HG02885 (cell line): ENCODE results near the gene CYLD.

Experiments used
- ATAC-seq: cut with Tn5 transposase; IDR thresholded peaks from one replicate; pipeline ENCODE4 v1.9.1; 2021; ENCODE audit warnings: mild to moderate bottlenecking; ENCODE audit not compliant: unreplicated experiment, poor library complexity

Gene CYLD

GRCh38 chr16:50812876-50813466, 71.1 kb downstream of the CYLD start:
- no peak for ATAC-seq

GRCh38 chr16:50814052-50814451, 72.2 kb downstream of the CYLD start:
- ATAC-seq: no peak

GRCh38 chr16:50814541-50814940, 72.7 kb downstream of the CYLD start:
- no peak for ATAC-seq

- no peak for ATAC-seq
Observed at GRCh38 chr16:50815382-50815781, 73.5 kb downstream of the CYLD start.

- no peak for ATAC-seq
Observed at GRCh38 chr16:50816901-50817555, 75.1 kb downstream of the CYLD start.

- ATAC-seq: no peak
Observed at GRCh38 chr16:50818380-50818779, 76.5 kb downstream of the CYLD start.

GRCh38 chr16:50819706-50820105, 77.8 kb downstream of the CYLD start:
- no peak for ATAC-seq

GRCh38 chr16:50820225-50820624, 78.3 kb downstream of the CYLD start:
- ATAC-seq: no peak

- ATAC-seq: no peak
Observed at GRCh38 chr16:50821586-50821985, 79.7 kb downstream of the CYLD start.

GRCh38 chr16:50822671-50823070, 80.8 kb downstream of the CYLD start:
- no peak for ATAC-seq

- no peak for ATAC-seq
Observed at GRCh38 chr16:50826797-50827316, 85.0 kb downstream of the CYLD start.

- no peak for ATAC-seq
Observed at GRCh38 chr16:50828164-50828702, 86.3 kb downstream of the CYLD start.

GRCh38 chr16:50830698-50831097, 88.8 kb downstream of the CYLD start:
- no peak for ATAC-seq

- ATAC-seq: no peak
Observed at GRCh38 chr16:50831751-50832150, 89.9 kb downstream of the CYLD start.

- ATAC-seq: no peak
Observed at GRCh38 chr16:50833929-50834328, 92.0 kb downstream of the CYLD start.

- no peak for ATAC-seq
Observed at GRCh38 chr16:50834701-50835100, 92.8 kb downstream of the CYLD start.

- no peak for ATAC-seq
Observed at GRCh38 chr16:50835358-50836060, 93.6 kb downstream of the CYLD start.

GRCh38 chr16:50836121-50836621, 94.3 kb downstream of the CYLD start:
- ATAC-seq: no peak

- no peak for ATAC-seq
Observed at GRCh38 chr16:50837324-50837723, 95.4 kb downstream of the CYLD start.

- no peak for ATAC-seq
Observed at GRCh38 chr16:50838165-50838564, 96.3 kb downstream of the CYLD start.

GRCh38 chr16:50838885-50839284, 97.0 kb downstream of the CYLD start:
- ATAC-seq: no peak
